Activated CD8-positive, alpha-beta memory T cell treated with anti-CD3 and anti-CD28 coated beads, Interleukin-2, amount 10 ng/mL, durations not matched to agents 7 days and 5 days (primary cell): ENCODE results near the gene SMC5. TPM values are rescaled to one million over a fixed set of nuclear protein-coding genes. Genes with fewer than 3 reads are reported as not detected.
"Not testable (repeated sequence)": the region's sequence is repeated elsewhere in the genome, so short reads cannot be mapped to it uniquely, and the experiment has no call there.

Experiments used
- ATAC-seq: fragments of 150-1000 bp; cut with Tn5 transposase; one replicate; pipeline ENCODE4 v1.10.0; 2021; ENCODE audit warnings: moderate library complexity
- CTCF ChIA-PET: fragments of 350-600 bp; sonication (Branson Sonifier 250); formaldehyde crosslinking; loops from one replicate; lab custom pipeline; 2021; ENCODE audit warnings: antibody characterized with exemption; lab: Charles Lee
- DNase-seq: peaks from one replicate; pipeline ENCODE4 v3.0.0-alpha.2; 2020
- H3K27ac Mint-ChIP-seq: one replicate; pipeline ENCODE4 v1.8.0; 2021; ENCODE audit warnings: mild to moderate bottlenecking, mixed read lengths
- H3K27me3 Mint-ChIP-seq: one replicate; pipeline ENCODE4 v1.8.0; 2021; ENCODE audit warnings: mixed read lengths
- H3K36me3 Mint-ChIP-seq: one replicate; pipeline ENCODE4 v1.8.0; 2021; ENCODE audit warnings: mild to moderate bottlenecking, mixed read lengths
- H3K4me1 Mint-ChIP-seq: one replicate; pipeline ENCODE4 v1.8.0; 2021; ENCODE audit warnings: mixed read lengths
- H3K4me3 Mint-ChIP-seq: one replicate; pipeline ENCODE4 v1.8.0; 2021; ENCODE audit warnings: mild to moderate bottlenecking, moderate library complexity, mixed read lengths
- H3K9me3 Mint-ChIP-seq: one replicate; pipeline ENCODE4 v1.8.0; 2022; ENCODE audit warnings: low read depth, mixed read lengths
- total RNA-seq, 2 experiments: library from RNA; stranded (reverse); gene quantifications; one replicate each; pipeline ENCODE4 v1.2.3, GENCODE V29; 2021

Gene SMC5
- total RNA-seq, 2 experiments from 2014 or later = 38.0 to 39.4 TPM

DNA sequence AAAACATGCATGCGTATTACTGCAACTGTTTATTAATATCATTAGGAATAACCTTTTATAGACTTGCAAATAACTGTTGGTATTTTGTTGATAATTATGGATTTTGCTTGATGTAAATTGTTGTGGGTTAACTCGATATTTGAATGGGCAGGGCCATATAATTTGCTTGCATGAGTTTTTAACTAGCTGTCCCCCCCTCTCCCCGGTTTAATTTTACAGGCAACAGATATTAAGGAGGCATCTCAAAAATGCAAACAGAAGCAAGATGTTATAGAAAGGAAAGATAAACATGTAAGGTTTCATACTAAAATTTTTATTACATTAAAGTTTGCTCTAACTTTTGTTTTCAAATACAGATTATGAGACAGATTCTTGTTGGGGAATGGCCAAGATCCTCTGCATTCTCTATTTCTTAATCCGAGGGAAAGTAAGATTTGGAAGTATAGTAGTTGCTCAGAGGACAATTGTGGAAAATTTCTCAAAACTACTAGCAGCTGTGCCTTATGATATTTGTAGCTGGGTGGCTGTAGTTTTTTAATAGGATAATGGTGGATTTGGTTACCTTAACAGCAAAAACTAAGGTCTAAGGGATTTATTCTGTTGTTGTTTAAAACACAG is 27.3 kb downstream of the SMC5 start:
- Mint-ChIP-seq H3K27me3 (no peaks in the 10 kb centered on the region), H3K4me1 (peaks cover 12% of the 10 kb centered on the region), H3K27ac (no peak overlapping the region), H3K9me3 (peaks cover 3% of the 10 kb centered on the region), H3K4me3 (no peak overlapping the region), H3K36me3 (peaks cover 66% of the 10 kb centered on the region)
- ATAC-seq (no peak), DNase-seq (no peak)
- CTCF ChIA-PET = no interaction called here

GRCh38 chr9:70290626-70291025 is 31.8 kb downstream of the SMC5 start:
- Mint-ChIP-seq H3K4me1 (peaks cover 13% of the 10 kb centered on the region), H3K9me3 (peaks cover 11% of the 10 kb centered on the region), H3K27ac (no peak overlapping the region), H3K27me3 (no peaks in the 10 kb centered on the region), H3K36me3 (peaks cover 79% of the 10 kb centered on the region), H3K4me3 (no peak overlapping the region)
- ATAC-seq (no peak), DNase-seq (no peak)
- CTCF ChIA-PET = no interaction called here

GRCh38 chr9:70291446-70291845 is 32.7 kb downstream of the SMC5 start:
- Mint-ChIP-seq H3K9me3 (peaks cover 11% of the 10 kb centered on the region), H3K27ac (no peak overlapping the region), H3K4me1 (peaks cover 13% of the 10 kb centered on the region), H3K27me3 (no peaks in the 10 kb centered on the region), H3K4me3 (no peak overlapping the region), H3K36me3 (peaks cover 77% of the 10 kb centered on the region)
- no peak for DNase-seq
- CTCF ChIA-PET = no interaction called here
- no peak for ATAC-seq

GRCh38 chr9:70292253-70292652 is 33.5 kb downstream of the SMC5 start:
- peaks cover 11% of the 10 kb centered on the region for H3K9me3 Mint-ChIP-seq
- CTCF ChIA-PET = interaction anchor here (1.4 kb wide), 1 partner anchor 280 kb away, joined by 3 read pairs; no protein-coding TSS in a partner anchor
- no peak overlapping the region for H3K27ac Mint-ChIP-seq
- no peak for ATAC-seq
- peaks cover 73% of the 10 kb centered on the region for H3K36me3 Mint-ChIP-seq
- DNase-seq = no peak
- H3K27me3 Mint-ChIP-seq = no peaks in the 10 kb centered on the region
- no peak overlapping the region for H3K4me3 Mint-ChIP-seq
- H3K4me1 Mint-ChIP-seq = peaks cover 12% of the 10 kb centered on the region

DNA sequence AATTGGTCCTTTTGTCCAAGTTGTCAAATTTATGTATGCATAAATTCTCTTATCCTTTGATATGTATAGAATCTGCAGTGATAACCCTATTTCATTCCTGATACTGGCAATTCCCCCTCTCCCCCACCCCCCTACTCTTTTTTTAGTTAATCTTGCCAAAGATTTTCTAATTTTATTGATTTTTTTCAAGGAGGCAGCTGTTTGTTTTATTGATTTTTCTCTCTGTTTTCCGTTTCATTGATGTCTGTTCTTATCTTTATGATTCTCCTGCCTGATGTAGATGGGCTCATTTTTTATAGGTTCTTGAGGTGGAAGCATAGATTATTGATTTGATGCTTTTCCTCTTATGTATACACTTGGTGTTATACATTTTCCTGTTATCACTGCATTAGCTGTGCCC is 34.4 kb downstream of the SMC5 start:
- ATAC-seq (no peak), DNase-seq (no peak)
- peaks cover 70% of the 10 kb centered on the region for H3K36me3 Mint-ChIP-seq
- no peak overlapping the region for H3K4me3 Mint-ChIP-seq
- no peaks in the 10 kb centered on the region for H3K27me3 Mint-ChIP-seq
- no peak overlapping the region for H3K27ac Mint-ChIP-seq
- CTCF ChIA-PET = interaction anchor here (1.4 kb wide), 1 partner anchor 279 kb away, joined by 3 read pairs; no protein-coding TSS in a partner anchor
- peaks cover 11% of the 10 kb centered on the region for H3K9me3 Mint-ChIP-seq
- peaks cover 11% of the 10 kb centered on the region for H3K4me1 Mint-ChIP-seq

GRCh38 chr9:70297141-70297540 is 38.4 kb downstream of the SMC5 start:
- no peak overlapping the region for H3K27ac Mint-ChIP-seq
- peaks cover 9% of the 10 kb centered on the region for H3K9me3 Mint-ChIP-seq
- ATAC-seq (no peak), DNase-seq (no peak)
- H3K27me3 Mint-ChIP-seq = no peaks in the 10 kb centered on the region
- peaks cover 11% of the 10 kb centered on the region for H3K4me1 Mint-ChIP-seq
- CTCF ChIA-PET = no interaction called here
- H3K36me3 Mint-ChIP-seq = peaks cover 64% of the 10 kb centered on the region
- no peak overlapping the region for H3K4me3 Mint-ChIP-seq

DNA sequence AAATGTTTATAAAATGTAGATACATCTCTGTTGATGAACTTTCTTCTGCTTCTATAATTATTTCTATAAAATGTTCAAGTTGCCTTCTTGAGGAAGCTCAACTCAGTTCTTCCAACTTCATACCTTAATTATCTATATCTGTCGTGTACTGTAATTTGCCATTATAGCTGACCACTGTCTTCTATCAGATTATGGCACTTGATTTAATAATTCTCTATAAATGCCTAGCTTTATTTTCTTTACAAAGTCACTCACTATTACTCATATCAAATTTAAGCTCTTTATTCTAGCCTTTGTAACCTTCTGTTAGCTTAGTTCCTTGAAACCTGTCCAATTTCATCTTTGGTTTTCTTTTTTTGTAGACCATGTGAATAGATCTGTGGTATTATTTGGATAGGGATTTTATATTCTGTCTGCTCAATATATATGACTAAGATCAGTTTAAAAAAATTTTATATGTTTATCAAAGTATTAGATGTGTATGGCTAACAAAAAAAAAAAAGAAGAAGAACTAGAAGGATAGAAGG is 39.5 kb downstream of the SMC5 start:
- H3K4me1 Mint-ChIP-seq = peaks cover 10% of the 10 kb centered on the region
- DNase-seq (no peak), ATAC-seq (no peak)
- H3K27ac Mint-ChIP-seq = no peak overlapping the region
- H3K27me3 Mint-ChIP-seq = no peaks in the 10 kb centered on the region
- H3K36me3 Mint-ChIP-seq = peaks cover 58% of the 10 kb centered on the region
- CTCF ChIA-PET = interaction anchor here (1.0 kb wide), 1 partner anchor 304 kb away, joined by 4 read pairs; no protein-coding TSS in a partner anchor
- H3K9me3 Mint-ChIP-seq = peaks cover 5% of the 10 kb centered on the region
- no peak overlapping the region for H3K4me3 Mint-ChIP-seq

- peaks cover 9% of the 10 kb centered on the region for H3K4me1 Mint-ChIP-seq
- H3K4me3 Mint-ChIP-seq = no peak overlapping the region
- H3K27ac Mint-ChIP-seq = no peak overlapping the region
- ATAC-seq (no peak), DNase-seq (no peak)
- H3K9me3 Mint-ChIP-seq = no peaks in the 10 kb centered on the region
- H3K27me3 Mint-ChIP-seq = no peaks in the 10 kb centered on the region
- CTCF ChIA-PET = no interaction called here
- peaks cover 55% of the 10 kb centered on the region for H3K36me3 Mint-ChIP-seq
Observed at GRCh38 chr9:70303268-70303667, 44.5 kb downstream of the SMC5 start.

- ATAC-seq (no peak), DNase-seq (no peak)
- H3K4me1 Mint-ChIP-seq = peaks cover 9% of the 10 kb centered on the region
- no peak overlapping the region for H3K27ac Mint-ChIP-seq
- CTCF ChIA-PET = interaction anchor here (1.5 kb wide), 1 partner anchor 35 kb away, joined by 3 read pairs; no protein-coding TSS in a partner anchor
- H3K9me3 Mint-ChIP-seq = no peaks in the 10 kb centered on the region
- H3K27me3 Mint-ChIP-seq = no peaks in the 10 kb centered on the region
- H3K36me3 Mint-ChIP-seq = peaks cover 57% of the 10 kb centered on the region
- no peak overlapping the region for H3K4me3 Mint-ChIP-seq
Observed at GRCh38 chr9:70304810-70305209, 46.0 kb downstream of the SMC5 start.

GRCh38 chr9:70315389-70315788 is 56.6 kb downstream of the SMC5 start:
- Mint-ChIP-seq H3K4me3 (no peak overlapping the region), H3K27me3 (no peaks in the 10 kb centered on the region), H3K9me3 (no peaks in the 10 kb centered on the region), H3K36me3 (peaks cover 45% of the 10 kb centered on the region), H3K27ac (no peak overlapping the region), H3K4me1 (peaks cover 5% of the 10 kb centered on the region)
- no peak for DNase-seq
- CTCF ChIA-PET = interaction anchor here (1.3 kb wide), 1 partner anchor 287 kb away, joined by 4 read pairs; no protein-coding TSS in a partner anchor
- no peak for ATAC-seq

- no peak overlapping the region for H3K4me3 Mint-ChIP-seq
- CTCF ChIA-PET = no interaction called here
- no peaks in the 10 kb centered on the region for H3K27me3 Mint-ChIP-seq
- DNase-seq (no peak), ATAC-seq (no peak)
- no peaks in the 10 kb centered on the region for H3K9me3 Mint-ChIP-seq
- no peak overlapping the region for H3K27ac Mint-ChIP-seq
- H3K36me3 Mint-ChIP-seq = peaks cover 41% of the 10 kb centered on the region
- H3K4me1 Mint-ChIP-seq = peaks cover 5% of the 10 kb centered on the region
Observed at GRCh38 chr9:70318002-70318401, 59.2 kb downstream of the SMC5 start.

DNA sequence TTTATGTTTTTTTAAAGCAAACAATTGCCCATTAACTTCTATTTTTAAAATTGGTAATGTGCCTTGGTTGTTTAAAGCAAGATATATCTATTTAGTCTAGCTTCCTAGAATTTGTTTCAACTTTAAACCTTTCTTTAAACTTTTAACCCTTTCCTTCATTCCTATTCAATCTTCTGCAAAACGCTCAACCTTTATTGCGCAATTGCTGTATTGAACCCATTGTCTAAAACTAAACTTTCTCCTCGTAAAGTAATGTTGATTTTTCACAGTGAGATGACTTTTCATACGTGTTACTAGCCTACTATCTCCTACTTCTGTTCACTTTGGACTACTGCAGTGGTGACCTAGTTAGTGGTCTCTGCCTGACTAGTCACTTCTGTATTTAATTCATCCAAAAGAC is 63.3 kb downstream of the SMC5 start:
- ATAC-seq = no peak
- CTCF ChIA-PET = interaction anchor here (1.9 kb wide), 1 partner anchor 11 kb away, joined by 6 read pairs; no protein-coding TSS in a partner anchor
- Mint-ChIP-seq H3K27me3 (no peaks in the 10 kb centered on the region), H3K4me1 (no peaks in the 10 kb centered on the region), H3K4me3 (no peak overlapping the region), H3K27ac (no peak overlapping the region), H3K36me3 (peaks cover 58% of the 10 kb centered on the region), H3K9me3 (no peaks in the 10 kb centered on the region)
- DNase-seq = no peak

- Mint-ChIP-seq H3K27ac (no peak overlapping the region), H3K9me3 (peaks cover 6% of the 10 kb centered on the region), H3K36me3 (peaks cover 74% of the 10 kb centered on the region), H3K27me3 (no peaks in the 10 kb centered on the region), H3K4me3 (no peak overlapping the region), H3K4me1 (no peaks in the 10 kb centered on the region)
- CTCF ChIA-PET = interaction anchor here (1.1 kb wide), 1 partner anchor 11 kb away, joined by 3 read pairs; no protein-coding TSS in a partner anchor
- ATAC-seq = no peak
- DNase-seq = no peak
Observed at GRCh38 chr9:70324963-70325362, 66.2 kb downstream of the SMC5 start.

- H3K9me3 Mint-ChIP-seq, H3K4me3 Mint-ChIP-seq, H3K27me3 Mint-ChIP-seq, CTCF ChIA-PET, DNase-seq, H3K4me1 Mint-ChIP-seq, H3K27ac Mint-ChIP-seq, ATAC-seq: not testable (repeated sequence)
- peaks cover 69% of the 10 kb centered on the region for H3K36me3 Mint-ChIP-seq
Observed at GRCh38 chr9:70328625-70329024, 69.8 kb downstream of the SMC5 start.
